ENCODE data around the gene LRRC14B. TPM values are rescaled to one million over a fixed set of nuclear protein-coding genes. Genes with fewer than 3 reads are reported as not detected.

LRRC14B gene
- total RNA-seq, 4 donors from 2014 or later = not detected

DNA sequence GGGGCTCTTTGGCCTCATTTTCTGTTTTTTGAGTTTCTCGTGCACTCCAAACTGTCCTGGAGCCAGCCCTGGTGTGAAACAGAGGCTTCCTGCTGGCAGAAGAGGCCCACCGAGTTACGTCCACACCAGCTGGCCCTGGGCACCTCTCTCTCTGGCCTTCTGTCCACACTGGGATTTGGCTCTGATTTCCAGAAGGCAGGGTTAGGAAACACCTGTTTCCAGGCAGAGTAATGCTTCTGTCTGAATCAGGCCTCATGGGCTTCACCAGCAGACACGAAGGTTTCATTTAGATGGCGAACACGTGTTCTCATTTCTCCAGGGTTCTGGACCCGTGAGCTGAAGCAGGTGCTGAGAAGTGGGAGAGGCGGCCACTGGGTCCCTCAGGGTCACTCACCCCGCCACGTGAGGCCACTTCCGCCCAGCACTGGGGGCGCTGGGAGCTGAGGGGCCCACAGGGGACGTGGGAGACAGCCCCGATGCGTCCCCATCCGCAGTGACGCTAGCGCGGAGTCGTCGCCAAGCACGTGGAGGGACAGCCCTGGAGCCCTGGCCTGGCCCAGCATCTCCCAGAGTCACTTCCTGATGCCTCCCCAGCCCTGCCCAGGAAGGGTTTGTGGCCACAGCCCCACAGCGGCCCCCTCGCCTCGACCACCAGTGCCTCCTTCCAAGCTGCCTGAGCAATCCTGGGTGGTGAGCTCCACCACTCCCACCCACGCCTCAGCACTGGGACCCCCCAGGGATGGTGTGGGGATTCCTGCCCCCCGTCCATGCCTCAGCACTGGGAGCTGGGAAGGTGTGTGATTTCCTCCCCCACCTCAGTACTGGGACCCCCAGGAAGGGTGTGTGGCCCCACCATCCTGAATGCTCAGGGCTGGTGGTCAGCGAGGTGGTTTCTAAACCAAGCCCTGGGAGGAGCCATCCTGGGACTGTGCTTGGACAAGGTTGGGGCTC, 4.9 kb upstream of the LRRC14B start:
- DNase-seq = no peak
- Histone ChIP-seq H3K4me3 (no peak overlapping the region), H3K36me3 (no peaks in the 10 kb centered on the region), H3K27me3 (no peaks in the 10 kb centered on the region), H3K9me3 (no peaks in the 10 kb centered on the region), H3K4me1 (peaks cover 0 to 4% of the 10 kb centered on the region in 2 donors), H3K27ac (no peak overlapping the region)
- no peak for TF ChIP-seq POLR2A (IDR thresholded peaks at IDR 0.05)
- TF ChIP-seq, protein P1, sequence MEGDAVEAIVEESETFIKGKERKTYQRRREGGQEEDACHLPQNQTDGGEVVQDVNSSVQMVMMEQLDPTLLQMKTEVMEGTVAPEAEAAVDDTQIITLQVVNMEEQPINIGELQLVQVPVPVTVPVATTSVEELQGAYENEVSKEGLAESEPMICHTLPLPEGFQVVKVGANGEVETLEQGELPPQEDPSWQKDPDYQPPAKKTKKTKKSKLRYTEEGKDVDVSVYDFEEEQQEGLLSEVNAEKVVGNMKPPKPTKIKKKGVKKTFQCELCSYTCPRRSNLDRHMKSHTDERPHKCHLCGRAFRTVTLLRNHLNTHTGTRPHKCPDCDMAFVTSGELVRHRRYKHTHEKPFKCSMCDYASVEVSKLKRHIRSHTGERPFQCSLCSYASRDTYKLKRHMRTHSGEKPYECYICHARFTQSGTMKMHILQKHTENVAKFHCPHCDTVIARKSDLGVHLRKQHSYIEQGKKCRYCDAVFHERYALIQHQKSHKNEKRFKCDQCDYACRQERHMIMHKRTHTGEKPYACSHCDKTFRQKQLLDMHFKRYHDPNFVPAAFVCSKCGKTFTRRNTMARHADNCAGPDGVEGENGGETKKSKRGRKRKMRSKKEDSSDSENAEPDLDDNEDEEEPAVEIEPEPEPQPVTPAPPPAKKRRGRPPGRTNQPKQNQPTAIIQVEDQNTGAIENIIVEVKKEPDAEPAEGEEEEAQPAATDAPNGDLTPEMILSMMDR (IDR thresholded peaks at IDR 0.05) = no peak
- intact Hi-C loops (cut with DNase I; ENCODE audit: low total_unique reads) = no loop called here

DNA sequence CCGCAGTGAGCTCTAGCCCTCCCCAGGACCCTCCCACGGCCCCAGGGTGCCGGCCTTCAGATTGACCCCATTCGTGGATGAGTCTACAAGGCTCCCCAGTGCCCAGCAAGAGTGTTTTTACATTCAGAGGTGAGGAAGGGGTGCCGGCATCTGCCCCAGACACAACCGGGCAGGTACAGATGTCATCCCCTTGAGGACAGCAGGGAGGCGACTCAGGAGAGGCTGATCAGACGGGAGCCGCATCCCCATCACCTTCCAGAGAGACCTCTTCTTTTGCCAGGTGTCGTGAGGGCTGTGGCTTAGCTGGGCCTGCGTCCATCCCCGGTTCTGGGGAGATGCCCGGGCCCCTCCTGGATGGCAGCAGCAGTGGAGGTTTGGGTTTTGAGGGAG, 4.3 kb upstream of the LRRC14B start:
- H3K9me3 ChIP-seq = no peaks in the 10 kb centered on the region
- H3K36me3 ChIP-seq = no peaks in the 10 kb centered on the region
- no peak overlapping the region for H3K27ac ChIP-seq
- no peaks in the 10 kb centered on the region for H3K27me3 ChIP-seq
- intact Hi-C loops (cut with DNase I; ENCODE audit: low total_unique reads) = no loop called here
- H3K4me3 ChIP-seq = no peak overlapping the region
- DNase-seq = no peak
- H3K4me1 ChIP-seq = peaks cover 0 to 4% of the 10 kb centered on the region in 2 donors
- TF ChIP-seq, protein P1 (IDR thresholded peaks at IDR 0.05) = no peak
- no peak for TF ChIP-seq POLR2A (IDR thresholded peaks at IDR 0.05)

DNA sequence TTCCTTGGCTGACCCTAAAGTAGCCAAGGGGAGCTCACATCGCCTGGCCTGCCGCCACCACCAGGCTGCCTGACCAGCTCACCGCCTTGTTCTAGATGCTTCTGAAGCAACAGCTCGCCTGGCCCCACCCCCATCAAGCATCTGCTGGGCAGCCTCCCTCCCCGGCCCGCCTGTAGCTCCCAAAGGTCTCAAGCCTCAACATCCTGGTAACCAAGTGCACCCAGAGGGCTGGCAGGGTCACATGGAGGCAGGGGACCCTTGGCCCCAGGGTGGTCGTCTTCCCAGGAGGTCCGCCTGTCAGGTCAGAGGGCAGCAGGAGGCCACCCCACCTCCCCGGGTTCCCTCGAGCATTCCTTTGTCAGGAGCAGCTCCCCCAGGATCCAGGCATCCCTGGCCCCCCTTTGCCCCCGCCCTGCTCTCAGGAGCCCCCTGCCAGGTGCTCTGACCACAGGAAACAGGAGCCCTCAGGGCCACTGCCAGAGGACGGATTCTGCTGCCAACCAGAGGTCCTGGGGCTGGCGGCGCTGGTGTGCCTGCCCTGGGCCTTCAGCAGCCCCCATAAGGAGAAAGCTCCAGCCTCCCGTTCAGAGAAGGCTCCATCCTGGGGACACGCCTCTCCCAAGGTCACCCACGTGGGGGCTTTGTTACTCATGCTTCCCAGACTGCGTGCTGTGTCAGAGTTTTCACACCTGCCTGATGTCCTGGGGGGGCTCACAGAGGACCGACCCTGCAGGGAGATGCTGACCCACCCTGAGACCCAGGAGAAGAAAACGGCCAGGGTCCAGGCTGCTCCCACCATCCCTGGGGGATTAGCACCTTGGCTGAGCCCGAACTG, 3.5 kb upstream of the LRRC14B start:
- no peaks in the 10 kb centered on the region for H3K27me3 ChIP-seq
- no peaks in the 10 kb centered on the region for H3K9me3 ChIP-seq
- no peaks in the 10 kb centered on the region for H3K36me3 ChIP-seq
- intact Hi-C loops (cut with DNase I; ENCODE audit: low total_unique reads) = no loop called here
- H3K27ac ChIP-seq = no peak overlapping the region
- peak overlapping the region in 1 of 2 donors; percentile 20 for H3K4me3 ChIP-seq
- TF ChIP-seq POLR2A (IDR thresholded peaks at IDR 0.05) = no peak
- H3K4me1 ChIP-seq = peaks cover 0 to 4% of the 10 kb centered on the region in 2 donors
- no peak for DNase-seq

DNA sequence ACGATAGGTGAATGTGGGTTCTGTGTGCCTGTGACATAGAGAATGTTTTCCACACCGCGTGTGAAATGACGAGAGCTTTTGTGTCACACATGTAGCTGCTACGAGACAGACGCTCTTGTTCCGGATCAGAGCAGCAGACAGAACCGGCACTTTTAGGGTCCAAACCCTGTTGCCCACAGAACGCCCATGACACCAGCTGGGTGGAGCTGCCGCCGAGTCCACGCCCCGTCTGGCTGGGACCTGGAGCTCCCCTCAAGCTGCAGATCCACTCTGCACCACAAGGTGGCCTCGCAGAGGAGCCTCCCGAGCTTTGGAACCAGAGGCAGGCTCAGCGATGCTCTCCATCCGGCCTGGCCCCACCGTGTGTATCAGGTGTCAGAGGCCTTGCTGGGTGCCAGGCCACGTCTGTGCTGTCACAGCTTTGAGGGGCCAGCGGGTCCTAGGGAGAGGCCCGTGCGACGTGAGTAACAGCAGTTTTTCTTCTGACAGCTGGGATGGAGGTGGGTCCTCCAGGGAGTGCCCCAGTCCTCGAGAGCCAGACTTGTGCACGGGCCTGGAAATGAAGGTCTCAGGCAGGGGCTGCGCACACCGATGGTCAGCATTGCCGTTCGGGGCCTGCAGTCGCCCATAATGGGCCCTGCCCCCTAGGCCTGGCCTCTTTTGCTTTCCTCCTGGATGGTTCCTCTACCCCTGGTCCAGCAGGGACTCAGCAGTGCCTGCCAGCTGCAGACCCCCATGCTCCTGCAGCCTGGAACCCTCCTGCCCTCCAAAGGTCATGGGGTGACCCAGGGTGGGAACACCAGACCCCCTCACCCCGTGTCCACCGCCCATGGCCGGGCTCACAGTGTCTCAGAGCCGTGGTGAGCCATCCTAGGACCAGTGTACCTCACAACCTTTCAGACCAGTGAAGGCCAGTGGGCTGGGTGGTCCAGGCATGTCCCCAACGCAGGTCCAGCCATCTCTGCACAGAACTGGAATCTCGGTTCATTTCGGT, 2.5 kb upstream of the LRRC14B start:
- peak; percentile 76 to 87 for DNase-seq
- Histone ChIP-seq H3K4me1 (peaks cover 0 to 4% of the 10 kb centered on the region in 2 donors), H3K27ac (no peak overlapping the region), H3K4me3 (peak overlapping the region in 1 of 2 donors; percentile 20), H3K9me3 (no peaks in the 10 kb centered on the region), H3K27me3 (no peaks in the 10 kb centered on the region), H3K36me3 (no peaks in the 10 kb centered on the region)
- intact Hi-C loops (cut with DNase I; ENCODE audit: low total_unique reads) = no loop called here
- TF ChIP-seq, protein P1 (IDR thresholded peaks at IDR 0.05) = peak; percentile 81 to 88 (median 87)
- no peak for TF ChIP-seq POLR2A (IDR thresholded peaks at IDR 0.05)

DNA sequence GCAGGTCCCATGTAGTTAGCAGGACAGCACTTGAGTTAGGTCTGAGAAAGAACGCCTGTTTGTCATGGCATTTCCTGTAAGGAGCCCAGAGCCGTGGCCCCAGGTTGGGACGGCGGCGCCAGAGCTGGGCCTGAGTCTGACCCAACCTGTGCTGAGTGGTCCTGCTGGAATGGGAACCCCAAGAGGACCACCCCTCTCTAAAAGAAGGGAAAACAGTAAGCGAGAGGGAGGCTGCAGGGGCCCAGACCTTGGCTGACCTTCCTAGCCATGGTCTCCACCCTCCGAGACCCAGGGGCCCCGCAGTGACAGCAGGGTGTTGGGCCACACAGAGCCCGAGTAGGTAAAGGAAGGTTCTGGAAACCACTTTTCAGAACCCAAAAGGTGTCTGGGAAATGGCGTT, 1.8 kb upstream of the LRRC14B start:
- intact Hi-C loops (cut with DNase I; ENCODE audit: low total_unique reads) = no loop called here
- Histone ChIP-seq H3K27me3 (no peaks in the 10 kb centered on the region), H3K4me3 (no peak overlapping the region), H3K4me1 (peaks cover 0 to 4% of the 10 kb centered on the region in 2 donors), H3K9me3 (no peaks in the 10 kb centered on the region), H3K27ac (no peak overlapping the region), H3K36me3 (no peaks in the 10 kb centered on the region)
- DNase-seq = no peak
- TF ChIP-seq, protein P1 (IDR thresholded peaks at IDR 0.05) = no peak
- TF ChIP-seq POLR2A (IDR thresholded peaks at IDR 0.05) = no peak
